ENCODE measurements around the gene KCTD16.

The KCTD16 gene

DNA sequence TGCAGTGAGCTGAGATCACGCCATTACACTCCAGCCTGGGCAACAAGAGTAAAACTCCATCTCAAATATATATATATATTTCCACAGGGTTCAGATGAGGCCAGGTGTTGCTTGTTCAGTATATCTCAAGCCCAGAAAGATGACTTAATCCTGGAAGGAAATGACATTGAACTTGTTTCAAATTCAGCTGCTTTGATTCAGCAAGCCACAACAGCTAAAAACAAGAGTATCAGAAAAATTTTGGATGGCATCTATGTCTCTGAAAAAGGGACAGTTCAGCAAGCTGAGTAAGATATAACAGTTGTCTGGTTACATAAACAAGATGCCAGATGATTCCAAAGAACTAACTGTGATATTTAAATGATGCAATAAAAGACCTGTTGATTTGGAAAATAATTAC, 352.0 kb downstream of the KCTD16 start:
- Histone ChIP-seq H3K36me3 (ENCODE audit: control insufficient read depth, insufficient read depth, low read length) (no peaks in the 10 kb centered on the region), H3K27me3 (replicated peaks; ENCODE audit: control insufficient read depth, insufficient read depth, low read length) (no peaks in the 10 kb centered on the region), H3K4me3 (replicated peaks; ENCODE audit: low read depth, low read length) (no peak overlapping the region)
- no peak for DNase-seq (ENCODE audit: extremely low read depth, insufficient read length)
- TF ChIP-seq, protein P1, sequence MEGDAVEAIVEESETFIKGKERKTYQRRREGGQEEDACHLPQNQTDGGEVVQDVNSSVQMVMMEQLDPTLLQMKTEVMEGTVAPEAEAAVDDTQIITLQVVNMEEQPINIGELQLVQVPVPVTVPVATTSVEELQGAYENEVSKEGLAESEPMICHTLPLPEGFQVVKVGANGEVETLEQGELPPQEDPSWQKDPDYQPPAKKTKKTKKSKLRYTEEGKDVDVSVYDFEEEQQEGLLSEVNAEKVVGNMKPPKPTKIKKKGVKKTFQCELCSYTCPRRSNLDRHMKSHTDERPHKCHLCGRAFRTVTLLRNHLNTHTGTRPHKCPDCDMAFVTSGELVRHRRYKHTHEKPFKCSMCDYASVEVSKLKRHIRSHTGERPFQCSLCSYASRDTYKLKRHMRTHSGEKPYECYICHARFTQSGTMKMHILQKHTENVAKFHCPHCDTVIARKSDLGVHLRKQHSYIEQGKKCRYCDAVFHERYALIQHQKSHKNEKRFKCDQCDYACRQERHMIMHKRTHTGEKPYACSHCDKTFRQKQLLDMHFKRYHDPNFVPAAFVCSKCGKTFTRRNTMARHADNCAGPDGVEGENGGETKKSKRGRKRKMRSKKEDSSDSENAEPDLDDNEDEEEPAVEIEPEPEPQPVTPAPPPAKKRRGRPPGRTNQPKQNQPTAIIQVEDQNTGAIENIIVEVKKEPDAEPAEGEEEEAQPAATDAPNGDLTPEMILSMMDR (IDR thresholded peaks at IDR 0.05; ENCODE audit: insufficient read depth, low read length, poor library complexity, severe bottlenecking), result no peak

- Histone ChIP-seq H3K36me3 (ENCODE audit: control insufficient read depth, insufficient read depth, low read length) (no peaks in the 10 kb centered on the region), H3K27me3 (replicated peaks; ENCODE audit: control insufficient read depth, insufficient read depth, low read length) (no peaks in the 10 kb centered on the region), H3K4me3 (replicated peaks; ENCODE audit: low read depth, low read length) (no peak overlapping the region)
- DNase-seq (ENCODE audit: extremely low read depth, insufficient read length), result no peak
- TF ChIP-seq, protein P1 (IDR thresholded peaks at IDR 0.05; ENCODE audit: insufficient read depth, low read length, poor library complexity, severe bottlenecking), result no peak
Measured at GRCh38 chr5:144525000-144525399, 354.3 kb downstream of the KCTD16 start.

DNA sequence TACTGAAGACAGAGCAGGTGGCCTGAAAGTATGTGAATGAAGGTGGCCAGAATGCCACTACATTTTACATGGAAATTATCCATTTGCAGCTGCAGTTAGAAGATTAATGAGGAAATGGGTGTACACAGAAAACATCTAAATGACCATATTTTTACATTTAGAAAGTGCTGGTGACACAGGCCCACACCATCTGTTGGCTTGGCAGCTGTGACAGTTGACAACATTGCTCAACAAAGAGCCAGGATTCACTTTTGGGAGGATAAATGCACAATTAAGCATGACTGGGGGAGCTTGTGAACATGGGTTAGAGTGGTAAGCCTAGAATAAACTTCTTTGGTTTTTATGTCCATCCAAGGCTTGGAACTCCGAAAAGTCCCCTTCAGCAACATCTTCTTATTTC, 360.5 kb downstream of the KCTD16 start:
- TF ChIP-seq, protein P1 (IDR thresholded peaks at IDR 0.05; ENCODE audit: insufficient read depth, low read length, poor library complexity, severe bottlenecking), result no peak

More for the DNA sequence above, 360.5 kb downstream of the KCTD16 start:
- no peak for DNase-seq (ENCODE audit: extremely low read depth, insufficient read length)
- H3K27me3 ChIP-seq (replicated peaks; ENCODE audit: control insufficient read depth, insufficient read depth, low read length), result no peaks in the 10 kb centered on the region
- H3K36me3 ChIP-seq (ENCODE audit: control insufficient read depth, insufficient read depth, low read length), result no peaks in the 10 kb centered on the region
- H3K4me3 ChIP-seq (replicated peaks; ENCODE audit: low read depth, low read length), result no peak overlapping the region
